A549 (cell line): ENCODE data around the gene CDH1. TPM values are rescaled to one million over a fixed set of nuclear protein-coding genes. Genes with fewer than 3 reads are reported as not detected.
"Not testable (repeated sequence)": the region's sequence is repeated elsewhere in the genome, so short reads cannot be mapped to it uniquely, and the experiment has no call there.

ENCODE experiments used
- ATAC-seq, 2 experiments: fragments of 200-7000 bp in 1 of 2; fragments of >200 bp in 1 of 2; cut with Nextera tagmentation in 1 of 2; cut with Tn5 transposase in 1 of 2; 3 replicates each; pipeline versions ENCODE4 v1.8.0 to v1.9.1; 2018 to 2020; ENCODE audit warnings: mild to moderate bottlenecking in 1 of 2, moderate library complexity in 1 of 2
- CTCF ChIA-PET: fragments of 300-600 bp; sonication (Branson Sonifier 250); formaldehyde crosslinking; extraction: SDS; loops from one replicate; lab custom pipeline; 2021; ENCODE audit warnings: antibody characterized with exemption, inconsistent platforms; lab: Yijun Ruan, JAX
- POLR2A ChIA-PET: fragments of 350-600 bp; formaldehyde crosslinking; extraction: SDS; loops from one replicate; lab custom pipeline; 2021; ENCODE audit warnings: antibody characterized with exemption, inconsistent platforms; lab: Yijun Ruan, JAX
- DNase-seq, 2 experiments: peaks; one replicate each; pipeline versions ENCODE4 v3.0.0 to v3.0.0-alpha.2; 2011 to 2016; ENCODE audit warnings: low read depth in 1 of 2, low spot score in 1 of 2
- FAIRE-seq: peaks from 2 replicates; lab custom pipeline; 2011; peaks lifted over from hg19 to GRCh38; lab: Jason Lieb, UNC
- H3K27ac ChIP-seq, 2 experiments: fragments of >200 bp; sonication (Bioruptor Twin); formaldehyde crosslinking; 3 replicates each; pipeline ENCODE4 v1.5.1; 2016 to 2017
- H3K4me1 ChIP-seq: fragments of >200 bp; sonication (Bioruptor Twin); formaldehyde crosslinking; 3 replicates; pipeline ENCODE4 v1.6.1; 2016
- H3K4me2 ChIP-seq: fragments of >200 bp; sonication (Bioruptor Twin); formaldehyde crosslinking; 3 replicates; pipeline ENCODE4 v1.6.1; 2016
- H3K4me3 ChIP-seq: fragments of >200 bp; sonication (Bioruptor Twin); formaldehyde crosslinking; 3 replicates; pipeline ENCODE4 v1.5.1; 2016
- H3K9me3 ChIP-seq: fragments of >200 bp; sonication (Bioruptor Twin); formaldehyde crosslinking; 3 replicates; pipeline ENCODE4 v1.6.1; 2016
- BHLHE40 ChIP-seq: IDR thresholded peaks from 2 replicates; pipeline ENCODE4 v1.6.1; 2012; ENCODE audit warnings: low read depth, low read length, inconsistent platforms
- CHD4 ChIP-seq: fragments of 200-600 bp; sonication (generic); IDR thresholded peaks from 2 replicates; pipeline ENCODE4 v1.6.1; 2016; ENCODE audit warnings: antibody characterized with exemption, mild to moderate bottlenecking, borderline replicate concordance
- EHF ChIP-seq: fragments of 250-450 bp; sonication (Bioruptor Pico); IDR thresholded peaks from 2 replicates; pipeline ENCODE4 v1.5.0; 2020; ENCODE audit warnings: mild to moderate bottlenecking
- HDAC2 ChIP-seq: fragments of 200-600 bp; sonication (generic); IDR thresholded peaks from 2 replicates; pipeline ENCODE4 v1.6.1; 2016
- JUN ChIP-seq, 2 experiments: fragments of >200 bp; sonication (Bioruptor Twin); formaldehyde crosslinking; IDR thresholded peaks; 2 replicates in 1 of 2; 3 replicates in 1 of 2; pipeline ENCODE4 v1.6.1; 2016 to 2017
- JUNB ChIP-seq: fragments of >200 bp; sonication (Bioruptor Twin); formaldehyde crosslinking; IDR thresholded peaks from 2 replicates; pipeline ENCODE4 v1.6.1; 2016
- KDM1A ChIP-seq: fragments of 200-600 bp; sonication (generic); IDR thresholded peaks from 2 replicates; pipeline ENCODE4 v1.6.1; 2016; ENCODE audit warnings: low read depth, mild to moderate bottlenecking
- MAFK ChIP-seq: fragments of 450-650 bp; IDR thresholded peaks from 2 replicates; pipeline ENCODE4 v1.6.1; 2014; ENCODE audit not compliant: partially characterized antibody
- NR3C1 ChIP-seq: fragments of >200 bp; sonication (Bioruptor Twin); formaldehyde crosslinking; IDR thresholded peaks from 3 replicates; pipeline ENCODE4 v1.6.1; 2017
- PHF8 ChIP-seq: fragments of 200-600 bp; sonication (generic); IDR thresholded peaks from 2 replicates; pipeline ENCODE4 v1.6.1; 2016; ENCODE audit warnings: low read depth, mild to moderate bottlenecking, antibody characterized with exemption, moderate library complexity, borderline replicate concordance
- POLR2A ChIP-seq: IDR thresholded peaks from 2 replicates; pipeline ENCODE4 v1.6.1; 2012; ENCODE audit warnings: mild to moderate bottlenecking, low read length
- RARB ChIP-seq: fragments of 250-450 bp; sonication (Bioruptor Pico); IDR thresholded peaks from 2 replicates; pipeline ENCODE4 v1.8.0; 2021; ENCODE audit warnings: mild to moderate bottlenecking, moderate library complexity
- RCOR1 ChIP-seq: fragments of 150-350 bp; IDR thresholded peaks from 2 replicates; pipeline ENCODE4 v1.6.1; 2014; ENCODE audit warnings: antibody characterized with exemption, low read length, low read depth
- RNF2 ChIP-seq: fragments of 200-600 bp; sonication (generic); IDR thresholded peaks from 2 replicates; pipeline ENCODE4 v1.6.1; 2016; ENCODE audit warnings: low read depth, mild to moderate bottlenecking, antibody characterized with exemption, moderate library complexity, borderline replicate concordance
- ZFP36 ChIP-seq: fragments of 450-650 bp; IDR thresholded peaks from 2 replicates; pipeline ENCODE4 v1.6.1; 2014; ENCODE audit warnings: borderline replicate concordance; ENCODE audit not compliant: partially characterized antibody
- WGBS: methylation state at CpG from one replicate; pipeline ENCODE4 v1.1.6; 2017; ENCODE audit errors: missing lambda C conversion rate; 5-methylcytosine and 5-hydroxymethylcytosine counted together
- polyA plus RNA-seq, 4 experiments: library from polyadenylated mRNA; depleted of rRNA in 3 of 4; stranded (reverse); fragments of >200 nt; fragmentation: RNase III in 1 of 4; extraction: RNeasy Plus Mini Kit Qiagen cat#74134 plus additional on column Dnase treatment in 1 of 4; gene quantifications; 2 replicates in 3 of 4; 3 replicates in 1 of 4; pipeline ENCODE4 v1.2.3, GENCODE V29; 2011 to 2017
- TF ChIP-seq, protein P1 (sequence below): fragments of 250-450 bp; sonication (Bioruptor Pico); IDR thresholded peaks from 2 replicates; pipeline ENCODE4 v1.5.0; 2020; ENCODE audit warnings: low read depth, mild to moderate bottlenecking, moderate library complexity
- TF ChIP-seq, protein P2 (sequence below): fragments of >200 bp; sonication (Bioruptor Twin); formaldehyde crosslinking; IDR thresholded peaks from 2 replicates; pipeline ENCODE4 v1.6.1; 2016
- TF ChIP-seq, protein P3 (sequence below): IDR thresholded peaks from 2 replicates; pipeline ENCODE4 v1.6.1; 2012; ENCODE audit warnings: low read depth, borderline replicate concordance
- TF ChIP-seq, protein P4 (sequence below): fragments of 250-450 bp; sonication (Bioruptor Pico); IDR thresholded peaks from 2 replicates; pipeline ENCODE4 v1.5.0; 2021; ENCODE audit warnings: mild to moderate bottlenecking, moderate library complexity, borderline replicate concordance

CDH1 gene
- polyA plus RNA-seq, 2 of the 4 experiments (the other 2 are of a cell fraction): 6.0 to 24.5 TPM

DNA sequence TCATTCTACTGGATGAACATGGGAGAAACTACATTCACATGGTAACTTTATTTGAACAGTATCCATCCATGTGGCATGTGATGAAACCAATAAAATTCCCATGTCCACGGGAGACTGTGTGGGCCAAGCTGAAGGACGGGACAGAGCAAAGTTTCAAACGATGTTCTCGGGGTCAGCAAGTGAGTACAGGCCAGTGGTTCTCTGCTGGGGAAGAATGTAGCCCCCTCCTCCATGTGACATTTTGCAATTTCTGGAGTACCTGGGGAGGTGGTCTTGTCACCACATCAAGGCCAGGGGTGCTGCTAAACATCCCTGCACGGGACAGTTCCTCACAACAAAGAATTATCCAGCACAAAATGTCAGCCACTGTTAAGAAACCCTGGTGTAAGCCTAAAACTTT, 98.9 kb downstream of the CDH1 start:
- CTCF ChIA-PET: interaction anchor here (1.0 kb wide), 1 partner anchor 9 kb away, joined by 3 read pairs; no protein-coding TSS in a partner anchor
- H3K4me1 ChIP-seq: no peaks in the 10 kb centered on the region
- ATAC-seq: no peak

DNA sequence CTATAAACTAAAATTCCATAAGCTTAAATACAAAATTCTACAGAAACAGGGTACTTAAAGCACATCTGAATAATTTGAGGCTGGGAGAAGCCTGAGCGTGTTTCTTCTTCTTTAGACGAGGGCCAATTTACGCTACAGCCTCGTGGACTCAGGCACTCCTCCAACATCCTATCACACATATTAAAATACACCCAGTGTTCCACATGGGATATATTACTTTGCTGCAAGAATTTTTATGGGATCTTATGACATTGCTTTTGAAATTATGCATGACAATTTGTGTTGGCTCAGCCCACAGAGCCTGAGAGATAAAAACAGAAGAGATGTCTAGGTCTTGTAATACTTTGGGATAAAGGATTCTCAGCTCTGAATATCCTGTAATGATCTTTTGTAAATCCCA, 102.7 kb downstream of the CDH1 start:
- TF ChIP-seq BHLHE40 (no peak), MAFK (no peak), POLR2A (no peak), ZFP36 (no peak)
- DNase-seq (no peak), ATAC-seq (no peak), FAIRE-seq (no peak)
- no peak overlapping the region for H3K4me2 ChIP-seq
- H3K4me3 ChIP-seq: no peak overlapping the region
- whole genome bisulfite sequencing: 82% methylated on average over 4 of the region's 4 CpGs
- H3K27ac ChIP-seq: no peak overlapping the region
- no peaks in the 10 kb centered on the region for H3K9me3 ChIP-seq
- POLR2A ChIA-PET: no interaction called here
- 0 out of 3 replicates have a peak, but pooled peaks cover 5% of the 10 kb centered on the region for H3K4me1 ChIP-seq
- CTCF ChIA-PET: interaction anchor here (0.6 to 2.0 kb wide), 2 partner anchors 11 to 136 kb away, joined by 4 read pairs; no protein-coding TSS in a partner anchor

More for the DNA sequence above, 98.9 kb downstream of the CDH1 start:
- no peak for DNase-seq
- WGBS: 78% methylated on average over 5 of the region's 5 CpGs
- Histone ChIP-seq H3K4me2 (no peak overlapping the region), H3K4me3 (no peak overlapping the region), H3K9me3 (no peaks in the 10 kb centered on the region), H3K27ac (no peak overlapping the region)
- POLR2A ChIA-PET: no interaction called here
- FAIRE-seq: no peak
- TF ChIP-seq HDAC2 (no peak), MAFK (no peak), JUN (IDR thresholded peaks at IDR 0.05) (no peak), CHD4 (no peak), POLR2A (no peak), EHF (no peak), PHF8 (no peak), JUNB (no peak), KDM1A (no peak), RNF2 (no peak), RCOR1 (no peak), NR3C1 (no peak), RARB (CRISPR knock-in tag) (no peak)
- TF ChIP-seq, protein P1, sequence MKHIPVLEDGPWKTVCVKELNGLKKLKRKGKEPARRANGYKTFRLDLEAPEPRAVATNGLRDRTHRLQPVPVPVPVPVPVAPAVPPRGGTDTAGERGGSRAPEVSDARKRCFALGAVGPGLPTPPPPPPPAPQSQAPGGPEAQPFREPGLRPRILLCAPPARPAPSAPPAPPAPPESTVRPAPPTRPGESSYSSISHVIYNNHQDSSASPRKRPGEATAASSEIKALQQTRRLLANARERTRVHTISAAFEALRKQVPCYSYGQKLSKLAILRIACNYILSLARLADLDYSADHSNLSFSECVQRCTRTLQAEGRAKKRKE (CRISPR knock-in tag): no peak
- TF ChIP-seq, protein P2, sequence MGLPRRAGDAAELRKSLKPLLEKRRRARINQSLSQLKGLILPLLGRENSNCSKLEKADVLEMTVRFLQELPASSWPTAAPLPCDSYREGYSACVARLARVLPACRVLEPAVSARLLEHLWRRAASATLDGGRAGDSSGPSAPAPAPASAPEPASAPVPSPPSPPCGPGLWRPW: no peak
- TF ChIP-seq, protein P3, sequence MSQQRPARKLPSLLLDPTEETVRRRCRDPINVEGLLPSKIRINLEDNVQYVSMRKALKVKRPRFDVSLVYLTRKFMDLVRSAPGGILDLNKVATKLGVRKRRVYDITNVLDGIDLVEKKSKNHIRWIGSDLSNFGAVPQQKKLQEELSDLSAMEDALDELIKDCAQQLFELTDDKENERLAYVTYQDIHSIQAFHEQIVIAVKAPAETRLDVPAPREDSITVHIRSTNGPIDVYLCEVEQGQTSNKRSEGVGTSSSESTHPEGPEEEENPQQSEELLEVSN: no peak
- TF ChIP-seq, protein P4, sequence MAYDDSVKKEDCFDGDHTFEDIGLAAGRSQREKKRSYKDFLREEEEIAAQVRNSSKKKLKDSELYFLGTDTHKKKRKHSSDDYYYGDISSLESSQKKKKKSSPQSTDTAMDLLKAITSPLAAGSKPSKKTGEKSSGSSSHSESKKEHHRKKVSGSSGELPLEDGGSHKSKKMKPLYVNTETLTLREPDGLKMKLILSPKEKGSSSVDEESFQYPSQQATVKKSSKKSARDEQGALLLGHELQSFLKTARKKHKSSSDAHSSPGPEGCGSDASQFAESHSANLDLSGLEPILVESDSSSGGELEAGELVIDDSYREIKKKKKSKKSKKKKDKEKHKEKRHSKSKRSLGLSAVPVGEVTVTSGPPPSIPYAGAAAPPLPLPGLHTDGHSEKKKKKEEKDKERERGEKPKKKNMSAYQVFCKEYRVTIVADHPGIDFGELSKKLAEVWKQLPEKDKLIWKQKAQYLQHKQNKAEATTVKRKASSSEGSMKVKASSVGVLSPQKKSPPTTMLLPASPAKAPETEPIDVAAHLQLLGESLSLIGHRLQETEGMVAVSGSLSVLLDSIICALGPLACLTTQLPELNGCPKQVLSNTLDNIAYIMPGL (CRISPR knock-in tag): no peak

DNA sequence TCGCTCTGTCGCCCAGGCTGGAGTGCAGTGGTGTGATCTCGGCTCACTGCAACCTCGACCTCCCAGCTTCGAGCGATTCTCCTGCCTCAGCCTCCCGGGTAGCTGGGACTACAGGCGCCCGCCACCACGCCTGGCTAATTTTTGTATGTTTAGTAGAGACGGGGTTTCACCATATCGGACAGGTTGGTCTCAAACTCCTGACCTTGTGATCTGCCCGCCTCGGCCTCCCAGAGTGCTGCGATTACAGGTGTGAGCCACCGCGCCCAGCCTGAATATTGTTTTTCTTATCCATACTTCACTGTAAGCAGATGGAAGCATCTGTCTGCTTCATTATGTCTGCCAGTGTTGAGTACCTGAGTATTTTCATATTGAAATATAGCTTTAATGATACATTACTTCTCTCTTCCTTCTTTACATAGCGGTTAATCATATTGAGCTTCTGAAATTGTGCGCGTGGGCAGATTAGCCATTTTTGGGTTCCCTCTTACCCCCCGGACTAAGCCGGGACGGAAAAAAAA, 105.9 kb downstream of the CDH1 start:
- H3K27ac ChIP-seq: peak overlapping the region; percentile 93 to 99
- H3K4me1 ChIP-seq, FAIRE-seq, H3K9me3 ChIP-seq, DNase-seq: not testable (repeated sequence)
- CTCF ChIA-PET: interaction anchor here (0.5 to 5.8 kb wide), 13 partner anchors 8 to 1024 kb away, joined by 3 to 99 read pairs (median 5); no protein-coding TSS in a partner anchor
- 43% methylated on average over 23 of the region's 23 CpGs for WGBS
- POLR2A ChIA-PET: interaction anchor here (0.6 kb wide), 1 partner anchor 159 kb away, joined by 5 read pairs; no protein-coding TSS in a partner anchor
- H3K4me2 ChIP-seq: peak overlapping the region; percentile 83
- H3K4me3 ChIP-seq: peak overlapping the region; percentile 75
- ATAC-seq: peak; percentile 21 to 25; a peak in 4 of 6 replicates
